Neural crest cell (in vitro differentiated cells): ENCODE data around the gene MMP13. TPM values are rescaled to one million over a fixed set of nuclear protein-coding genes. Genes with fewer than 3 reads are reported as not detected.

ENCODE experiments used
- DNase-seq: peaks from one replicate; pipeline ENCODE4 v3.0.0; 2021; ENCODE audit warnings: low read depth, mixed read lengths, low spot score
- H3K27ac Mint-ChIP-seq: one replicate; pipeline ENCODE4 v1.8.0; 2021; ENCODE audit warnings: mild to moderate bottlenecking, mixed read lengths; ENCODE audit not compliant: unreplicated experiment
- H3K27me3 Mint-ChIP-seq: 2 replicates; pipeline ENCODE4 v1.8.0; 2021; ENCODE audit warnings: low read depth, mild to moderate bottlenecking, mixed read lengths
- H3K36me3 Mint-ChIP-seq: 2 replicates; pipeline ENCODE4 v1.8.0; 2021; ENCODE audit warnings: low read depth, mild to moderate bottlenecking, mixed read lengths
- H3K4me1 Mint-ChIP-seq: 2 replicates; pipeline ENCODE4 v1.8.0; 2021; ENCODE audit warnings: mixed read lengths
- H3K4me3 Mint-ChIP-seq: one replicate; pipeline ENCODE4 v1.8.0; 2021; ENCODE audit warnings: mild to moderate bottlenecking, mixed read lengths
- H3K9me3 Mint-ChIP-seq: 2 replicates; pipeline ENCODE4 v1.8.0; 2021; ENCODE audit warnings: mixed read lengths
- total RNA-seq: library from RNA; stranded (reverse); gene quantifications from 2 replicates; pipeline ENCODE4 v1.2.1, GENCODE V29; 2021
- TF ChIP-seq, protein P1 (sequence below): fragments of 200-600 bp; sonication (generic); conservative IDR thresholded peaks from 2 replicates; pipeline ENCODE4 v1.5.0; 2021; ENCODE audit warnings: antibody characterized with exemption, mild to moderate bottlenecking

The MMP13 gene
- total RNA-seq, 1 donor from 2014 or later: not detected

DNA sequence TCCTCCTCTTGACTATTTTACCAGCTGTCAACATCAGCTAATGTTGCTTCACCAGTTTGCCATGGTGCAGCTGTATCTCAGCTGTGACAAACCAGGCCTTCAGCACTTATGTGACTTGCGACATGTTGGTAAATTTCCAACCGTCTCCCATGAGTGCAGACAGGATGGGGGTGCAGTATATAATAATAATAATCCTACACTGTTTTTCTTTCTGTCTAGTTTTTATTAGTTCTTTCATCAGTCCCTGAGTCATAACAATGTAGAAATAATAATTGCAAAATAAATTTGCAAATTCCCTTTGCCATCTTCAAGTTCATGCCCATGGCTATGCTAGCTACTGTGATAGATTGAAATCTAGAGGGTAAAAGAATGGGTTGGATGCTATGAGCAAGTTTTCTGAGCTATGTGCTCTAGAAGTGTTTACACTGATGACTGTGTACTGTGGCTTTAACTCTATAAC is 4.9 kb downstream of the MMP13 start:
- H3K27ac Mint-ChIP-seq: no peak overlapping the region
- no peak for DNase-seq
- no peaks in the 10 kb centered on the region for H3K36me3 Mint-ChIP-seq
- TF ChIP-seq, protein P1, sequence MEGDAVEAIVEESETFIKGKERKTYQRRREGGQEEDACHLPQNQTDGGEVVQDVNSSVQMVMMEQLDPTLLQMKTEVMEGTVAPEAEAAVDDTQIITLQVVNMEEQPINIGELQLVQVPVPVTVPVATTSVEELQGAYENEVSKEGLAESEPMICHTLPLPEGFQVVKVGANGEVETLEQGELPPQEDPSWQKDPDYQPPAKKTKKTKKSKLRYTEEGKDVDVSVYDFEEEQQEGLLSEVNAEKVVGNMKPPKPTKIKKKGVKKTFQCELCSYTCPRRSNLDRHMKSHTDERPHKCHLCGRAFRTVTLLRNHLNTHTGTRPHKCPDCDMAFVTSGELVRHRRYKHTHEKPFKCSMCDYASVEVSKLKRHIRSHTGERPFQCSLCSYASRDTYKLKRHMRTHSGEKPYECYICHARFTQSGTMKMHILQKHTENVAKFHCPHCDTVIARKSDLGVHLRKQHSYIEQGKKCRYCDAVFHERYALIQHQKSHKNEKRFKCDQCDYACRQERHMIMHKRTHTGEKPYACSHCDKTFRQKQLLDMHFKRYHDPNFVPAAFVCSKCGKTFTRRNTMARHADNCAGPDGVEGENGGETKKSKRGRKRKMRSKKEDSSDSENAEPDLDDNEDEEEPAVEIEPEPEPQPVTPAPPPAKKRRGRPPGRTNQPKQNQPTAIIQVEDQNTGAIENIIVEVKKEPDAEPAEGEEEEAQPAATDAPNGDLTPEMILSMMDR: no peak
- H3K9me3 Mint-ChIP-seq: no peaks in the 10 kb centered on the region
- no peaks in the 10 kb centered on the region for H3K4me1 Mint-ChIP-seq
- H3K4me3 Mint-ChIP-seq: no peak overlapping the region
- H3K27me3 Mint-ChIP-seq: no peaks in the 10 kb centered on the region

DNA sequence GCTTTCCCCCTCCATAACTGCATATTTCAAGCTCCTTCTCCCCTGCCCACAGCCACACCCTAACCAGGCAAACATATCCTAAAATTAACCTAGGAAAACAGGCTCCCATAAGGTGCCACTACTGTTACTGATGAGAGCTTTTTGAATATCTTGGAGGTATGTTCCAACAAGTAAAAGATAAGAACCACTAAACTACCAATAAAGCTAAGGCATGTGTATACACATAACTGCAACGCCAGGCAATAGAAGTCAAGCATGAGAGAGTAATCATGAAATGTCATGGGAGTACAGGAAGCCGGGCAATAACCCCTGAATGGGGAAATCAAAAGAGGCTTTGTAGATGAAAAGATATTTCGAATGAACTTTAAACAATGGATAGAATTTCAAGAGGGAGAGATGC is 9.3 kb downstream of the MMP13 start:
- H3K27me3 Mint-ChIP-seq: no peaks in the 10 kb centered on the region
- no peak for DNase-seq
- no peak overlapping the region for H3K27ac Mint-ChIP-seq
- H3K4me1 Mint-ChIP-seq: peaks cover 1% of the 10 kb centered on the region
- no peak overlapping the region for H3K4me3 Mint-ChIP-seq
- no peaks in the 10 kb centered on the region for H3K36me3 Mint-ChIP-seq
- TF ChIP-seq, protein P1: no peak
- no peaks in the 10 kb centered on the region for H3K9me3 Mint-ChIP-seq

DNA sequence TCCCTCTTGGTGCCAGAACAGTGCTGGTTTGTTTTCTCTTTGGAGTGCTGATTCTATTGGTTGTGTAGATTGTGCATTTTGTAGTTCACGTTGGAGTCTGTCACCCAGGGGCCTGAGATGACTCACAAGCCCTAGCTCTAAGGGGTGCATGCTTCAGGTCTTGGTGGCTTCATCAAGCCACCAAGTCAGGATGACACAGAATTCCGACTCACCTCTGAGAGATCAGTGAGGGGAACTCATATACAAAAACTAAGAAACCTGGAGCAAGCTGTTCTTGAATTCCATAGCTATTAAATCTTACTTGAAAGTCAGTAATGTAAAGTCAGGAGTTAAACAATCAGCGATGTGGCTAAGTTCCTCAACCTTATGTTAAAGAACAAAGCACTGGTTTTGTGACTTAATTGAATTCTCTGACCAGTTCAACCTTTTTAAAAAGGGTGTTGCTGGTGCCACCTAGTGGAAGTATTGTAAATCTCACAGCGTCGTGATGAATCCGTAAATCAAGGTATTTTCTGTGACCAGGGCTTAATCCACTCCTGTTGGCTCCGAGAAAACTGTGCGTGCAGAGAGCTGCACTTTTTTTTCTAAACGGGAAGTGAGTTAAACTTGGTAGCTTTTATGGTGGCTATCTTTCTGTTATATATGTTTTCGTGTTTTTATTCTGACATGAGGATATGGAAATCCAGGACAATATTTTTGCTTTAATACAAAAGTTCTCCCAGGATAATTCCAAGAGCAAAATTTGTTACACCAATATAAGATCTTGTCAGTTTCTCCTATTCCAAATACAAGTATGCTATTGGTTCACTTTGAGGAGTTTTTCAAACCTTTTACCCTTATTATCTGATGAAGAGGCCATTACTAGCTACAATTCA is 14.6 kb downstream of the MMP13 start:
- no peaks in the 10 kb centered on the region for H3K27me3 Mint-ChIP-seq
- no peak overlapping the region for H3K4me3 Mint-ChIP-seq

DNA sequence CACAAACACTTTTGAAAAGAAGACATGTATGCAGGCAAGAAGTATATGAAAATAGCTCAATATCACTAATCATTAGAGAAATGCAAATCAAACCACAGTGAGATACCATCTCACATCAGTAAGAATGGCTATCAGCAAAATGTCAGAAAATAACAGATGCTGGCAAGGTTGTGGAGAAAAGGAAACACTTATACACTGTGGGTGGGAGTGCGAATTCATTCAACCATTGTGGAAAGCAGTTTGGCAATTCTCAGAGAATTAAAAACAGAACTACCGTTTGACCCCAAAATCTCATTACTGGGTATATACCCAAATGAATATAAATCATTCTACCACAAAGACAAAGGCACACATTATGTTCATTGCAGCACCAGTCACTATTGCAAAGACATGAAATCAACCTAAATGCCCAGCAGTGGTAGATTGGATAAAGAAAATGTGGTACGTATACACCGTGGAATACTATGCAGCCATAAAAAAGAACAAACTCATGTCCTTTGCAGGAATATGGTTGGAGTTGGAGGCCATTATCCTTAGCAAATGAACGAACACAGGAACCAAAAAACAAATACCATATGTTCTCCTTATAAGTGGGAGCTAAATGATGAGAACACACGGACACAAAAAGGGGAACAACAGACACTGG is 18.5 kb downstream of the MMP13 start:
- TF ChIP-seq, protein P1: no peak
- H3K36me3 Mint-ChIP-seq: no peaks in the 10 kb centered on the region

More for the DNA sequence above, 14.6 kb downstream of the MMP13 start:
- no peaks in the 10 kb centered on the region for H3K36me3 Mint-ChIP-seq
- no peak overlapping the region for H3K27ac Mint-ChIP-seq
- H3K4me1 Mint-ChIP-seq: peaks cover 7% of the 10 kb centered on the region
- TF ChIP-seq, protein P1: peak; percentile 88
- peak; percentile 38 for DNase-seq
- no peaks in the 10 kb centered on the region for H3K9me3 Mint-ChIP-seq

DNA sequence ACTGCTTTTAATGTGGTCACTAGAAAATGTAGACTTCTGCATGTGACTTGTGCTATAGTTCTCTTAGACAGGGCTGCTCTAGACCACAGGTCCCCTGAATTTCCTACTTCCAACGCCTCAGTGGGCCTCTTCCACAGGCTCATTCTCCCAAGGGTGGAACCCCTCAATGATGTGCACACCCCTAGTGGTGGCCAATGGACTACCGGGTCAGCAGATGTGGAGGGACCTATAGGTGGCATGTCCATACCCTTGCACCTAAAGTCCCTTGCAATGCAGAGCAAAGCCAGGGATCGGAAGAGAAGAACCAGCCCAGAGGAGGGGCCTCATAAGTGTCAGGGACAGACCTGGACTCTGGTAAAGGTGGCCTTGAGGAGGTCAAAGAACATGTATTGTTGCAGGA is 20.0 kb downstream of the MMP13 start:
- Mint-ChIP-seq H3K4me3 (no peak overlapping the region), H3K27ac (no peak overlapping the region), H3K36me3 (no peaks in the 10 kb centered on the region), H3K9me3 (no peaks in the 10 kb centered on the region), H3K27me3 (peaks cover 3% of the 10 kb centered on the region), H3K4me1 (no peaks in the 10 kb centered on the region)
- TF ChIP-seq, protein P1: no peak
- no peak for DNase-seq

More for the DNA sequence above, 18.5 kb downstream of the MMP13 start:
- no peak for DNase-seq
- H3K9me3 Mint-ChIP-seq: no peaks in the 10 kb centered on the region
- H3K27me3 Mint-ChIP-seq: no peaks in the 10 kb centered on the region
- peaks cover 7% of the 10 kb centered on the region for H3K4me1 Mint-ChIP-seq
- no peak overlapping the region for H3K4me3 Mint-ChIP-seq
- H3K27ac Mint-ChIP-seq: no peak overlapping the region
